GM20431 (cell line): ENCODE results near the gene TTC23.

Experiments
- in situ Hi-C: fragments of 300-500 bp; cut with MseI, MboI; formaldehyde crosslinking; loops from one replicate; pipeline ENCODE4 v1.15.0; 2020; ENCODE audit warnings: low sequenced_read_pairs; ENCODE audit not compliant: unreplicated experiment

Gene TTC23

GRCh38 chr15:99145005-99145404, 104.4 kb downstream of the TTC23 start:
- in situ Hi-C loops, result no loop called here

- in situ Hi-C loops, result no loop called here
Measured at GRCh38 chr15:99143655-99144610, 105.4 kb downstream of the TTC23 start.

- in situ Hi-C loops, result no loop called here
Measured at GRCh38 chr15:99143242-99143641, 106.1 kb downstream of the TTC23 start.

GRCh38 chr15:99142562-99142961, 106.8 kb downstream of the TTC23 start:
- in situ Hi-C loops, result no loop called here

- in situ Hi-C loops, result no loop called here
Measured at GRCh38 chr15:99141943-99142342, 107.4 kb downstream of the TTC23 start.

GRCh38 chr15:99140590-99140989, 108.8 kb downstream of the TTC23 start:
- in situ Hi-C loops, result no loop called here

- in situ Hi-C loops, result no loop called here
Measured at GRCh38 chr15:99139276-99139675, 110.1 kb downstream of the TTC23 start.

- in situ Hi-C loops, result no loop called here
Measured at GRCh38 chr15:99138491-99138982, 110.8 kb downstream of the TTC23 start.

- in situ Hi-C loops, result no loop called here
Measured at GRCh38 chr15:99137877-99138276, 111.5 kb downstream of the TTC23 start.

GRCh38 chr15:99137111-99137546, 112.3 kb downstream of the TTC23 start:
- in situ Hi-C loops, result no loop called here

- in situ Hi-C loops, result no loop called here
Measured at GRCh38 chr15:99135194-99135593, 114.2 kb downstream of the TTC23 start.

GRCh38 chr15:99134317-99134821, 115.0 kb downstream of the TTC23 start:
- in situ Hi-C loops, result no loop called here

GRCh38 chr15:99132634-99133287, 116.6 kb downstream of the TTC23 start:
- in situ Hi-C loops, result no loop called here

- in situ Hi-C loops, result no loop called here
Measured at GRCh38 chr15:99132122-99132521, 117.3 kb downstream of the TTC23 start.

- in situ Hi-C loops, result no loop called here
Measured at GRCh38 chr15:99131441-99132023, 117.8 kb downstream of the TTC23 start.

GRCh38 chr15:99130765-99131440, 118.5 kb downstream of the TTC23 start:
- in situ Hi-C loops, result no loop called here

GRCh38 chr15:99130314-99130713, 119.1 kb downstream of the TTC23 start:
- in situ Hi-C loops, result no loop called here

- in situ Hi-C loops, result no loop called here
Measured at GRCh38 chr15:99129644-99130043, 119.7 kb downstream of the TTC23 start.

- in situ Hi-C loops, result no loop called here
Measured at GRCh38 chr15:99128411-99128810, 121.0 kb downstream of the TTC23 start.

GRCh38 chr15:99127773-99128172, 121.6 kb downstream of the TTC23 start:
- in situ Hi-C loops, result no loop called here
